GM18909 (cell line): Measurements from ENCODE around the gene LAX1.

ENCODE experiments used
- ATAC-seq: cut with Tn5 transposase; IDR thresholded peaks from one replicate; pipeline ENCODE4 v1.9.1; 2021; ENCODE audit warnings: mild to moderate bottlenecking; ENCODE audit not compliant: unreplicated experiment, poor library complexity

LAX1 gene

GRCh38 chr1:203799157-203799556 lies 34.2 kb downstream of the LAX1 start:
- no peak for ATAC-seq

- ATAC-seq, result no peak
Observed at GRCh38 chr1:203799971-203800370, 35.0 kb downstream of the LAX1 start.

GRCh38 chr1:203805689-203806088 lies 40.7 kb downstream of the LAX1 start:
- ATAC-seq, result no peak

GRCh38 chr1:203807196-203807595 lies 42.2 kb downstream of the LAX1 start:
- ATAC-seq, result no peak

- ATAC-seq, result no peak
Observed at GRCh38 chr1:203813581-203814341, 48.8 kb downstream of the LAX1 start.

GRCh38 chr1:203818399-203818798 lies 53.4 kb downstream of the LAX1 start:
- no peak for ATAC-seq

- no peak for ATAC-seq
Observed at GRCh38 chr1:203823306-203823705, 58.3 kb downstream of the LAX1 start.
